ENCODE measurements around the gene FBXO31. TPM values are rescaled to one million over a fixed set of nuclear protein-coding genes. Genes with fewer than 3 reads are reported as not detected.

Gene FBXO31
- total and polyA plus RNA-seq, 2 of the 13 experiments (the other 11 are each of a cell fraction or from before 2014, with no cell fraction given), result 92.4 to 101 TPM

GRCh38 chr16:87316923-87317749, 66.4 kb downstream of the FBXO31 start, which contains the start of gene C16orf95 (continued):
- peak; percentile 72; the same call in 1 of the 2 replicates for TF ChIP-seq KIAA2018 (CRISPR knock-in tag; IDR thresholded peaks at IDR 0.05; ENCODE audit: borderline replicate concordance)
- peak; percentile 92 for TF ChIP-seq HNRNPK (IDR thresholded peaks at IDR 0.05; ENCODE audit: low read depth, low read length, poor library complexity, severe bottlenecking)
- TF ChIP-seq RAD21 (CRISPR knock-in tag; IDR thresholded peaks at IDR 0.05), result peak; percentile 79
- peak; percentile 73; the same call in 1 of the 2 replicates for TF ChIP-seq ZBTB3 (CRISPR knock-in tag; IDR thresholded peaks at IDR 0.05; ENCODE audit: borderline replicate concordance, low read depth)
- TF ChIP-seq TGIF2 (CRISPR knock-in tag; IDR thresholded peaks at IDR 0.05), result peak; percentile 59
- 0 out of 2 replicates have a peak, but pooled peaks have one; percentile 17 for TF ChIP-seq ZNF503 (CRISPR knock-in tag; IDR thresholded peaks at IDR 0.05)
- 0 out of 2 replicates have a peak, but pooled peaks have one; percentile 61 for TF ChIP-seq ZNF343 (CRISPR knock-in tag; IDR thresholded peaks at IDR 0.05)
- TF ChIP-seq ETV5 (CRISPR knock-in tag; IDR thresholded peaks at IDR 0.05; ENCODE audit: borderline replicate concordance), result no peak; the same call in none of the 2 replicates
- TF ChIP-seq HNF4A (CRISPR knock-in tag; IDR thresholded peaks at IDR 0.05), result peak; percentile 43
- TF ChIP-seq ZNF704 (CRISPR knock-in tag; IDR thresholded peaks at IDR 0.05; ENCODE audit: borderline replicate concordance), result peak; percentile 63; the same call in 1 of the 2 replicates
- TF ChIP-seq ZFP1 (CRISPR knock-in tag; IDR thresholded peaks at IDR 0.05), result peak; percentile 26; the same call in 1 of the 2 replicates
- TF ChIP-seq HINFP (CRISPR knock-in tag; IDR thresholded peaks at IDR 0.05; ENCODE audit: low read depth), result no peak; the same call in 1 of the 2 replicates
- TF ChIP-seq HBP1 (CRISPR knock-in tag; IDR thresholded peaks at IDR 0.05; ENCODE audit: low read depth), result peak; percentile 74; the same call in 1 of the 2 replicates

Data from HepG2 (cell line).